HG02759 (cell line): ENCODE data around the gene CAV2.

Experiments
- ATAC-seq: cut with Tn5 transposase; IDR thresholded peaks from one replicate; pipeline ENCODE4 v1.9.1; 2021; ENCODE audit warnings: mild to moderate bottlenecking, moderate library complexity; ENCODE audit not compliant: unreplicated experiment

Gene CAV2

GRCh38 chr7:116545411-116545993, 46.0 kb downstream of the CAV2 start:
- ATAC-seq = no peak

- ATAC-seq = no peak
These were observed 46.5 kb downstream of the CAV2 start for GRCh38 chr7:116546054-116546453.

DNA sequence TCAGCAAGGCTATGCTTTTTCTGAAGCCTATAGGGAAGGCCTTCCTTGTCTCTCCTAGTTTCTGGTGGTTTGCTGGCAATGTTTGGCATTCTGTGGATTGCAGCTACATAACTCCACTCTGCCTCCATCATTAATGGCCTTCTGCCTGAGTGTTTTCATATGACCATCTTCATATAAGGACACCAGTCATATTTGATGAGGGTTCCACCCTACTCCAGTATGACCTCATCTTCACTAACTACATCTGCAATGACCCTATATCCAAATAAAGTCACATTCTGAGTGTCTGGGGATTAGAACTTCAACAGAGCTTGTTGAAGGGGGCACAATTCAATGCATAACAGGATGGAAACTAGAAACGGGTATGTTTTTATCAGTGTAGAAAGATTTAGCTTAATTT, 47.4 kb downstream of the CAV2 start:
- ATAC-seq = no peak

GRCh38 chr7:116547347-116547746, 47.8 kb downstream of the CAV2 start:
- ATAC-seq = no peak

GRCh38 chr7:116548506-116548905, 49.0 kb downstream of the CAV2 start:
- ATAC-seq = peak; percentile 83

DNA sequence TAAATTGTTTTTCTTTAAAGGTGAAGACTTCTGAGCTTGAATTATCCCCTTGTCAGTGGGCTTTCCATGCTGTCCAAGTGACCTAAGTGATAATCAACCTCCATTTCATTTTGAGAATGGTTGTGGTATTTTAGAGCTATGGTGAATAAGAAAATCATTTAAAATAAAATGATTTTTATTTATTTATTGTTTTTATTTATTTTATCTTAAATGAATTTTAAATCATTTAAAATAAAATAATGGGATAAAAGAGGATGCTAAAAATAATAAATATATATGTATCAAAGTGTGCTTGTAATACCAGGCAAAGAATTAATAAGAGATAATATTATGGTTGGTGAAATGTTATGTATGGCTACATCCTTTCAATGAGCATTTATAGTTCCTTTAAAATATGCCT, 49.8 kb downstream of the CAV2 start:
- no peak for ATAC-seq

GRCh38 chr7:116551692-116552091, 52.2 kb downstream of the CAV2 start:
- ATAC-seq = no peak

DNA sequence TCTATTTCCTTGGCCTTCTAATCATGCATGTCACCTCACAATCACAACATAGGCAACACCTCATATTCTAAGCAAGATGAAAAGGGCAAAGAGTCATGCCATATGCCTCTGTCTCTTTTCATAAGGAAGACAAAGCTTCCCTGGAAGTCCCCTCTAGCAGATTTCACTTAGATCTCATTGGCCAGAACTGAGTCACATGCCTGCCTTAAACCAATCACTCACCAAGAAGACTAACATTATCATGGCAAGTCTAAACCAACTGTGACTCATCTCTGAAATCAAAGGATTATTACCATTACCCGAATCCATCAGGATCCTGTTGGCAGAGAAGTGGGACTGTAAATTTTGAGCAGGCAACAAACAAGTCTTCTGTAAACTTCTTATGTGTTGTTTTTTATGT, 53.1 kb downstream of the CAV2 start:
- ATAC-seq = no peak

DNA sequence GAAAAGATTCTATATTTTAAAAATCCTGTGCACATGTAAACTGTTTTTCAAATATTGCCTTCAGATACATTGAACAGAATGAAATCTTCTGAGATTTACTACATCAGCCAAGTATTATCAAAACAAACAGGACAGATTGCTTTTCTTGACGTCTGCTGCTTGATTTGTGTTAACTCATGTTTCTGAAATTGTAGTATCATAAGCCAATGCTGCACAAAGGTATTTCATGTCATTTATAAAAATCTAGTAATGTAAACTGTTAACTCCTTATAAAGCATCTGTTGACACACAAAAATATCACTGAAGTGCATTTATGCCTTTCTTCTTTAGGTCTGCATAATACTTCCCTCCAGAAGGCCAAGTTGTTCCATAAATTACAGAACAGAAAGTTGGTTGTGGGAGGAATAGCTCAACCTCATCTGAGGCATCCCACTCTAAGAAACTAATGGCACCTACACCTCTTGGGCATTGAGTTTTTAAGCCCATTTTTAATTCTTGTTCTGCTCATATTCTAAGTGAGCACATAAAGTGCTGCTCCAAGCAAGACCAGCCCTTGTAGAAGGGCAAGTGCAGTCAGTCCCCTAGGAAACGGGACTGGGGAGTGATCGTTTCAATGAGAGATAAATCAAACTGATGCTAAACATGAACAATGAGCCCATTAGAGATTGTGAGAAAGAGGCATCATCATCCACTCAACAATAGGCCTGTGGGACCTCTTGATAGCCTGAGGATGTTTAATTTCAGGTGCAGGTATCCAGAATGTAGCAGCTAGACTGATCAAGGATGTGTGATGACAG, 53.8 kb downstream of the CAV2 start:
- no peak for ATAC-seq

GRCh38 chr7:116554436-116554835, 54.9 kb downstream of the CAV2 start:
- ATAC-seq = no peak

GRCh38 chr7:116554911-116555310, 55.4 kb downstream of the CAV2 start:
- ATAC-seq = no peak

DNA sequence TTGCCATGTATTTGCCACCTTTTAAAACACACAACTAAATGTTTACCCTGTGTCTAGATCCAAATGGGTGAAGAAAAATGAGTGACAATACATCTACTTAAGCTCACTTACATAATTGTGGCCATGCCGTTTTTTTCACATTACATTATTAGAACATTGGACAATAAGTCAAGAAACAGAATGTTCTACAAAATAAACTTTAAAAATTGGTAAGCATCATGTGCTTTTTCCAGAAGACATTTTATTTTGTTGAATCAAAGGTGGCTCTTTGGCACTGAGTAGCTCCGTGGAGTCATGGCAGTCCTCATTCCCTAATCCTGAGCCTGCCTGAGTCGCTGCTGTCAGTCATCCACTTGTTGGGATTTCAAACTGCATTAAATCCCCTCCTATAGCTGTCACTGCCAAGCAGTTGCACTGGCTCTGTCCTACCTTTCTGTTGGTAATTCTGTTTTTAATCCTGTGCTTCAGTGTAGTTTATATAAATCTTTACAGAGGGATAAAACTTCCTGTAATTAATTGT, 57.6 kb downstream of the CAV2 start:
- no peak for ATAC-seq

DNA sequence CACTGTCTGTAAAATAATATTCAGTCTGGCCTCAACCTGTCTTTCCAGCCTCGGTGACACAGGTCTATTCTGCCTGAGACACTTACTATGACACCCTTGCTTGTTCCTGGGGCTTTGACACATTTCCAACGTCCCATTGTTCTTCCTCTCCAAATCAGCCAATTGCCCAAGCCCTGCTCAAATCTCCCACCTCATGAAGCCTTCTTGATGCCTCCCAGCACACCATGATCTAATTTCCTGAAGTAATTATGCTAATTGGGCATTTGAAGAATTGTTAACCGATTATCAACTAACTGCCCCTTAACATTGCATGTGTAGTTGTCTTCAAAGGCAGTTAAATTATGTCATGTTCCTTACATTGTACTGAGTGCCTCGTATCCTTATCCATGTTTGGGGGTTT, 58.4 kb downstream of the CAV2 start:
- no peak for ATAC-seq
